A549 treated with AZD9567 at 1 μM for 4 hours (cell line): ENCODE results near the gene CT83. TPM values are rescaled to one million over a fixed set of nuclear protein-coding genes. Genes with fewer than 3 reads are reported as not detected.

ENCODE experiments used
- total RNA-seq: library from RNA; stranded (reverse); fragments of 200-300 nt; extraction: Qiagen RNA extraction; gene quantifications from 5 replicates; pipeline ENCODE4 v1.2.3, GENCODE V29; 2022; ENCODE audit not compliant: insufficient read depth

CT83 gene
- total RNA-seq: not detected in 5 replicates

GRCh38 chrX:116462822-116463221 is at the start of gene CT83:
Gene CT83 (minus strand): TSS chrX:116462976. CDS start chrX:116462856, 120 bp downstream.

GRCh38 chrX:116436358-116436816 is 26.4 kb downstream of the CT83 start, which contains the start of gene SLC6A14:
Gene SLC6A14 (plus strand): TSS chrX:116436606. CDS start chrX:116436710, 104 bp downstream.

Other genes starting within 250 kb of the CT83 start
- gene SLC6A14, start 26.4 kb downstream of the CT83 start, total RNA-seq: not detected in 5 replicates